Peyer's patch (tissue), 4 donors: ENCODE measurements around the gene DOLPP1. TPM values are rescaled to one million over a fixed set of nuclear protein-coding genes. Genes with fewer than 3 reads are reported as not detected.

Experiments
- DNase-seq, 3 donors: peaks; one replicate each; pipeline ENCODE4 v3.0.0-alpha.2; 2017 to 2019
- H3K27ac ChIP-seq, 4 donors: fragments of 200-600 bp; sonication (generic); one replicate each; pipeline ENCODE4 v1.5.1; 2016 to 2019
- H3K27me3 ChIP-seq, 2 donors: fragments of 200-600 bp; sonication (generic); one replicate each; pipeline ENCODE4 v1.5.1; 2019
- H3K36me3 ChIP-seq, 3 donors: fragments of 200-600 bp; sonication (generic); one replicate each; pipeline ENCODE4 v1.5.1; 2016 to 2019
- H3K4me1 ChIP-seq, 4 donors: fragments of 200-600 bp; sonication (generic); one replicate each; pipeline ENCODE4 v1.5.1; 2016 to 2019
- H3K4me3 ChIP-seq, 4 donors: fragments of 200-600 bp; sonication (generic); 1 replicate in 3 of 4; 2 replicates in 1 of 4; pipeline ENCODE4 v1.5.1; 2016 to 2019; ENCODE audit warnings: mild to moderate bottlenecking in 1 of 4
- H3K9me3 ChIP-seq, 4 donors: fragments of 200-600 bp; sonication (generic); one replicate each; pipeline ENCODE4 v1.5.1; 2016 to 2019; ENCODE audit warnings: mild to moderate bottlenecking in 1 of 4
- POLR2A ChIP-seq, 2 donors: fragments of 450-650 bp; IDR thresholded peaks; one replicate each; pipeline ENCODE4 v1.5.1; 2017; ENCODE audit warnings: antibody characterized with exemption in 2 of 2, mild to moderate bottlenecking in 2 of 2, moderate library complexity in 2 of 2
- total RNA-seq, 4 donors: library from RNA; depleted of rRNA; stranded (reverse); fragments of >200 nt; gene quantifications; one replicate each; pipeline ENCODE4 v1.1.0, GENCODE V29; 2016
- TF ChIP-seq, protein P1 (sequence below), 6 experiments: fragments of 450-650 bp in 4 of 6; fragments of 200-600 bp in 2 of 6; sonication (generic) in 1 of 6; IDR thresholded peaks; one replicate each; pipeline ENCODE4 v1.5.1; 2017 to 2019; ENCODE audit warnings: antibody characterized with exemption in 6 of 6, mild to moderate bottlenecking in 3 of 6, moderate library complexity in 1 of 6

The DOLPP1 gene
- total RNA-seq, 4 donors from 2014 or later: 37.6 to 53.9 (median 46.1) TPM; not detected in 1

DNA sequence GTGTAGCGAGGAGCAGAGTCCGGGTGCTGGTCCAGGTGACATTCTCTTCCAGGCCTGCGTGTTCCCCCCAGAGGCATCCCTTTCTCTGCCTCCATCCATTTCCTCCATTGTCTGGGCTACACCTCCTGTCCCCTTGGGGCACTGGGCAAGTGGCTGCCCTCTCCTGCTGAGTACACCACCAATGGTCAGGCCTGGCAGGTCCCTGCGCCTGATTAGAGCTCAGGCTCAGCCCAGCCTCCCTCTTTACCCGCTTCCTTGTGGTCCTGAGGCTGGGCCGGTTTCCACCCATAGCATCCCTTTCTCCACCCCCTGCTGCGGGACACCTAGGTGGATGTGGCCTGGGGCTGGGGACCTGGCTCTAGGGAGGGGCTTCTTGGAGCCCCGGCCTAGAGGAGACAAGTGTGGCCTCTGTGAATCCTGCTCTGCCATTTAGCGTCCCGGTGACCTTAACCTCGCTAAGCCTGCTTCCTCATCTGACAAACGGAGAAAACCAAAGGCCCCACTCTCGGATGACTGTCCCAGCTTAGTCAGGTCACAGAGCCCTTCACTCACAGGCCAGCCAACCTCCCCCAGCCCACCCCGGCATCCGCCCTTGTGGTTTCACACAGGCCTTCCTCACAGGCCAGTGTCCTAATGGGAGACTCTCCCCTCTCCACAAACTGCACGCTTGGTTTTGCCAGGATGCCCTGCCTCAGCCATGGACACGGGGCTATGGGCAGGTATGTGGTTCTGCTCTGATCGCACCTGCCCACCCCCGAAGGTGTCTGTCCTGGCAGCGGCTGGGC, 12.9 kb downstream of the DOLPP1 start:
- Histone ChIP-seq H3K4me3 (no peak overlapping the region), H3K9me3 (no peaks in the 10 kb centered on the region), H3K27me3 (no peaks in the 10 kb centered on the region), H3K36me3 (peaks cover 0 to 56% (median 0%) of the 10 kb centered on the region in 3 donors), H3K4me1 (no peaks in the 10 kb centered on the region), H3K27ac (no peak overlapping the region)
- DNase-seq: no peak
- no peak for TF ChIP-seq POLR2A (IDR thresholded peaks at IDR 0.05)

- no peak for DNase-seq
- TF ChIP-seq, protein P1, sequence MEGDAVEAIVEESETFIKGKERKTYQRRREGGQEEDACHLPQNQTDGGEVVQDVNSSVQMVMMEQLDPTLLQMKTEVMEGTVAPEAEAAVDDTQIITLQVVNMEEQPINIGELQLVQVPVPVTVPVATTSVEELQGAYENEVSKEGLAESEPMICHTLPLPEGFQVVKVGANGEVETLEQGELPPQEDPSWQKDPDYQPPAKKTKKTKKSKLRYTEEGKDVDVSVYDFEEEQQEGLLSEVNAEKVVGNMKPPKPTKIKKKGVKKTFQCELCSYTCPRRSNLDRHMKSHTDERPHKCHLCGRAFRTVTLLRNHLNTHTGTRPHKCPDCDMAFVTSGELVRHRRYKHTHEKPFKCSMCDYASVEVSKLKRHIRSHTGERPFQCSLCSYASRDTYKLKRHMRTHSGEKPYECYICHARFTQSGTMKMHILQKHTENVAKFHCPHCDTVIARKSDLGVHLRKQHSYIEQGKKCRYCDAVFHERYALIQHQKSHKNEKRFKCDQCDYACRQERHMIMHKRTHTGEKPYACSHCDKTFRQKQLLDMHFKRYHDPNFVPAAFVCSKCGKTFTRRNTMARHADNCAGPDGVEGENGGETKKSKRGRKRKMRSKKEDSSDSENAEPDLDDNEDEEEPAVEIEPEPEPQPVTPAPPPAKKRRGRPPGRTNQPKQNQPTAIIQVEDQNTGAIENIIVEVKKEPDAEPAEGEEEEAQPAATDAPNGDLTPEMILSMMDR (IDR thresholded peaks at IDR 0.05): no peak
- no peak for TF ChIP-seq POLR2A (IDR thresholded peaks at IDR 0.05)
- peaks cover 0 to 49% (median 0%) of the 10 kb centered on the region in 3 donors for H3K36me3 ChIP-seq
Observed at GRCh38 chr9:129094387-129095169, 13.7 kb downstream of the DOLPP1 start.

GRCh38 chr9:129095170-129095667, 14.3 kb downstream of the DOLPP1 start:
- no peak overlapping the region for H3K4me3 ChIP-seq
- peaks cover 0 to 53% (median 0%) of the 10 kb centered on the region in 3 donors for H3K36me3 ChIP-seq
- TF ChIP-seq, protein P1 (IDR thresholded peaks at IDR 0.05): no peak
- no peak for TF ChIP-seq POLR2A (IDR thresholded peaks at IDR 0.05)
- H3K27me3 ChIP-seq: no peaks in the 10 kb centered on the region
- DNase-seq: no peak
- H3K27ac ChIP-seq: no peak overlapping the region
- no peaks in the 10 kb centered on the region for H3K4me1 ChIP-seq
- H3K9me3 ChIP-seq: no peaks in the 10 kb centered on the region

More at GRCh38 chr9:129094387-129095169, 13.7 kb downstream of the DOLPP1 start:
- Histone ChIP-seq H3K27me3 (no peaks in the 10 kb centered on the region), H3K4me1 (no peaks in the 10 kb centered on the region), H3K27ac (no peak overlapping the region), H3K9me3 (no peaks in the 10 kb centered on the region), H3K4me3 (no peak overlapping the region)

- no peaks in the 10 kb centered on the region for H3K27me3 ChIP-seq
- H3K4me1 ChIP-seq: no peaks in the 10 kb centered on the region
- DNase-seq: no peak
- H3K36me3 ChIP-seq: peaks cover 0 to 52% (median 0%) of the 10 kb centered on the region in 3 donors
- no peak overlapping the region for H3K27ac ChIP-seq
- H3K4me3 ChIP-seq: no peak overlapping the region
- H3K9me3 ChIP-seq: no peaks in the 10 kb centered on the region
- TF ChIP-seq, protein P1 (IDR thresholded peaks at IDR 0.05): no peak
- TF ChIP-seq POLR2A (IDR thresholded peaks at IDR 0.05): no peak
Observed at GRCh38 chr9:129095908-129096307, 15.0 kb downstream of the DOLPP1 start.

GRCh38 chr9:129097671-129098306, 16.9 kb downstream of the DOLPP1 start:
- peaks cover 0 to 63% (median 0%) of the 10 kb centered on the region in 3 donors for H3K36me3 ChIP-seq

More at GRCh38 chr9:129097671-129098306, 16.9 kb downstream of the DOLPP1 start:
- Histone ChIP-seq H3K4me3 (no peak overlapping the region), H3K4me1 (no peaks in the 10 kb centered on the region), H3K27me3 (no peaks in the 10 kb centered on the region), H3K27ac (no peak overlapping the region), H3K9me3 (no peaks in the 10 kb centered on the region)
- TF ChIP-seq, protein P1 (IDR thresholded peaks at IDR 0.05): no peak
- no peak for TF ChIP-seq POLR2A (IDR thresholded peaks at IDR 0.05)
- no peak for DNase-seq
